ENCODE data around the gene MFF. TPM values are rescaled to one million over a fixed set of nuclear protein-coding genes. Genes with fewer than 3 reads are reported as not detected.

MFF gene
- total and polyA plus RNA-seq, 2 of the 8 experiments (the other 6 are each of a cell fraction or from before 2014, with no cell fraction given), result 36.2 to 86.8 TPM

DNA sequence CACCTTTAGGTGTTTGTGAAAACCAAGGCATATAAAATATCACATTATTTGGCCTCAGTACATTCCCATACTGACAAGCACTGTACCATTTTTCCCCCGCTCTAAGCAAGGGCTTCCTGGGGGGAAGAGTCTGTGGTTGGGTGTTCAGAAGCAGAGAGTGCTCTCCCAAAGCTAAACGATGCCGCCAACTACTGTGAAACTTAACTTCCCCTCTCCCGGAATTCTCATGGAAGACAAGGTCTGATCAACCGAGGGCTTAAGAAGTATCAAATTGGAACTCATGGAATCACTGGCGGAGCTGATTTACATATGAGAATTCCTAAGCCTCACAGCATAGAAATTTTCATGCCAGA is 433 bp upstream of the MFF start:
- Histone ChIP-seq H2BK5ac (ENCODE audit: low read depth, low read length) (no peak overlapping the region; the same call in 1 of the 2 replicates), H3K4me1 (replicated peaks in 1 of 4; ENCODE audit: control insufficient read depth in 3 of 4, insufficient read depth in 4 of 4, low read length in 3 of 4) (no peaks in the 10 kb centered on the region; a peak in 2 of 7 replicates), H4K5ac (ENCODE audit: insufficient read length, low read depth, low read length) (no peak overlapping the region), H4K20me1 (replicated peaks in 1 of 2; ENCODE audit: control insufficient read depth in 1 of 2, insufficient read depth in 2 of 2, low read length in 2 of 2) (peaks cover 0 to 3% of the 10 kb centered on the region in 2 experiments), H3K9ac (replicated peaks in 1 of 4; ENCODE audit: extremely low read depth in 1 of 4, low read depth in 3 of 4, low read length in 3 of 4) (peak overlapping the region in 2 of 4 experiments; percentile 49 to 80; a peak in 4 of 7 replicates), H3K79me2 (ENCODE audit: control insufficient read depth in 1 of 2, insufficient read depth in 2 of 2, low read length in 2 of 2) (peaks cover 4 to 42% of the 10 kb centered on the region in 2 experiments; a peak in 3 of 4 replicates), H2AFZ (ENCODE audit: low read length) (peak overlapping the region; percentile 95), H4K91ac (replicated peaks; ENCODE audit: insufficient read length, low read length) (no peak overlapping the region), H2BK120ac (replicated peaks; ENCODE audit: low read depth, low read length) (no peak overlapping the region), H3K56ac (replicated peaks; ENCODE audit: insufficient read length, low read depth, low read length) (no peak overlapping the region), H3K79me1 (ENCODE audit: low read depth, low read length) (no peaks in the 10 kb centered on the region), H3K9me3 (ENCODE audit: insufficient read depth in 2 of 2, low read depth in 1 of 2, low read length in 1 of 2) (peaks cover 9 to 22% of the 10 kb centered on the region in 2 experiments; a peak in 3 of 4 replicates), H4K8ac (ENCODE audit: extremely low read depth, insufficient read depth, low read length) (no peak overlapping the region), H3K27ac (ENCODE audit: low read depth, low read length) (peak overlapping the region; percentile 71; the same call in 1 of the 2 replicates), H2BK15ac (ENCODE audit: low read length) (no peak overlapping the region), H3K27me3 (replicated peaks in 1 of 4; ENCODE audit: control insufficient read depth in 3 of 4, extremely low read depth in 1 of 4, insufficient read depth in 3 of 4, low read length in 3 of 4) (no peaks in the 10 kb centered on the region), H2AK5ac (ENCODE audit: low read depth, low read length) (no peak overlapping the region), H3K4me2 (ENCODE audit: insufficient read depth in 1 of 2, low read depth in 2 of 2, low read length in 2 of 2) (peak overlapping the region; percentile 69 to 85), H3K18ac (ENCODE audit: extremely low read depth, low read length) (no peak overlapping the region), H3K36me3 (ENCODE audit: control insufficient read depth in 2 of 4, insufficient read depth in 4 of 4, low read length in 3 of 4) (peaks cover 0 to 6% (median 1%) of the 10 kb centered on the region in 4 experiments; a peak in 3 of 8 replicates), H2BK12ac (ENCODE audit: low read depth, low read length) (no peak overlapping the region), H3K23me2 (ENCODE audit: low read depth, low read length) (no peaks in the 10 kb centered on the region; the same call in 1 of the 2 replicates), H3K4me3 (ENCODE audit: extremely low read depth in 1 of 4, insufficient read depth in 2 of 4, low read depth in 3 of 4, low read length in 4 of 4) (peak overlapping the region; percentile 56 to 95 (median 82)), H3K23ac (ENCODE audit: insufficient read length) (no peak overlapping the region), H3K4ac (replicated peaks; ENCODE audit: insufficient read length, low read depth, low read length) (no peak overlapping the region), H2BK20ac (ENCODE audit: low read length) (no peak overlapping the region), H3K14ac (ENCODE audit: insufficient read length) (no peak overlapping the region)
- ChIA-PET CTCF (ENCODE audit: partially characterized antibody) (no interaction called here), POLR2A (ENCODE audit: partially characterized antibody) (interaction anchor here (0.8 to 2.2 kb wide), 4 partner anchors 11 to 28 kb away, joined by 3 to 9 read pairs (median 5); no protein-coding TSS in a partner anchor)
- peak in 1 of 2 experiments; percentile 49 for DNase-seq (ENCODE audit: low read depth in 1 of 2, low spot score in 2 of 2)
- TF ChIP-seq KDM1A (IDR thresholded peaks at IDR 0.05; ENCODE audit: borderline replicate concordance, low read length), result no peak
- no peak for TF ChIP-seq GABPA (IDR thresholded peaks at IDR 0.05; ENCODE audit: borderline replicate concordance, insufficient read depth, low read length)
- TF ChIP-seq YY1 (IDR thresholded peaks at IDR 0.05; ENCODE audit: low read depth, low read length), result no peak
- no peak for TF ChIP-seq HDAC2 (IDR thresholded peaks at IDR 0.05; ENCODE audit: borderline replicate concordance in 1 of 2, low read depth in 2 of 2, low read length in 2 of 2)
- TF ChIP-seq, protein P1, sequence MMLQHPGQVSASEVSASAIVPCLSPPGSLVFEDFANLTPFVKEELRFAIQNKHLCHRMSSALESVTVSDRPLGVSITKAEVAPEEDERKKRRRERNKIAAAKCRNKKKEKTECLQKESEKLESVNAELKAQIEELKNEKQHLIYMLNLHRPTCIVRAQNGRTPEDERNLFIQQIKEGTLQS (IDR thresholded peaks at IDR 0.05; ENCODE audit: insufficient read depth, low read depth, low read length), result no peak
- TF ChIP-seq E2F6 (IDR thresholded peaks at IDR 0.05), result no peak
- TF ChIP-seq SAP30 (IDR thresholded peaks at IDR 0.05; ENCODE audit: insufficient read depth, insufficient replicate concordance, low read length), result no peak
- TF ChIP-seq GTF2F1 (IDR thresholded peaks at IDR 0.05; ENCODE audit: borderline replicate concordance, low read depth, low read length), result no peak
- WGBS, 2 experiments (ENCODE audit: extremely low coverage in 1 of 2, insufficient coverage in 1 of 2, insufficient read length in 1 of 2, insufficient replicate concordance in 2 of 2, low coverage in 1 of 2, low lambda C conversion rate in 2 of 2, missing lambda C conversion rate in 1 of 2), result 21% methylated on average over 6 of the region's 6 CpGs; no CpG with 5 or more reads in 1 of the 2 experiments
- no peak for FAIRE-seq

Measured in H1 (cell line).